ENCODE results near the gene KRT2. TPM values are rescaled to one million over a fixed set of nuclear protein-coding genes. Genes with fewer than 3 reads are reported as not detected.

Gene KRT2
- total RNA-seq, 2 experiments from 2014 or later = not detected

DNA sequence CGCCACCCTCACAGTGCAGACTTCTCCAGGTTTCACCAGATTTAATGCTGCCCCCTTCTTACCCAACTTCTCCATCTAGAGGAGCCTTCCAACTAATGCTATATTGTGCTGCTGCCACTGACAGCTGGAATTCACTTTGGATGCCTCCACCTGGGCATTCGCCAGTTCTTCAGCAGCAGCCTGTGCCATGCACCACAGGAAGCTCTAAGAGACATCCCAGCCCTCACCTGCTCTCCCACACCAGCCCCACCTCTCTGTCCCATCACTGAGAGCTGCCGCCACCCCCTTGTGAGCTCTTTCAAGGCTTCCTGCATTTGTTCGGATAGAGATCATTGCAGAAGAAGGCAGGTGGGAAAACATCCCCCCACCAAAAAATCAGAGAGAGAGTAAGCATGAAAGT, 4.6 kb upstream of the KRT2 start:
- peaks cover 55% of the 10 kb centered on the region for H3K27me3 Mint-ChIP-seq
- DNase-seq (no peak), ATAC-seq (no peak)
- H3K4me1 Mint-ChIP-seq = peaks cover 3% of the 10 kb centered on the region
- H3K36me3 Mint-ChIP-seq = no peaks in the 10 kb centered on the region
- no peak overlapping the region for H3K4me3 Mint-ChIP-seq
- CTCF ChIA-PET = no interaction called here
- H3K9me3 Mint-ChIP-seq (ENCODE audit: low read depth) = no peaks in the 10 kb centered on the region
- no peak overlapping the region for H3K27ac Mint-ChIP-seq

DNA sequence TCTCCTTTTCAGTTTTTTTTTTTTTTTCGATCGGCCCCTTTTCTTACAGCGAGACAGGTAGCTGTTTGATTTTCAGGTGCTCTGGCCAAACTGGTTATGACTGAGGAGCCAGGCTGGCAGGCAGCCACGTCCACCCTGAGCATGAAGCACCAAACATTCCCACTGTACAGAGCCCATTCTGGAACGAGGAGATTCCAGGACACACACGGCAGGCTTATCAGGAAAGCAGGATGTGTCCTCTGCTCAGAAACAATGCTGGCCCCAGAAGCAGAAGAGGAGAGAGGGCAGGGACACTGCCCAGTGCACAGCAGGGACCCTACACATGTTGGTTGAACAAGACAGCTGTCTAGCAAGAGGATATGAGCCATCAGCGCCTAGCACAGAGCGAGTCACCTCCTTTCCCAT, 3.7 kb upstream of the KRT2 start:
- no peak for DNase-seq
- peaks cover 57% of the 10 kb centered on the region for H3K27me3 Mint-ChIP-seq
- H3K27ac Mint-ChIP-seq = no peak overlapping the region
- no peak overlapping the region for H3K4me3 Mint-ChIP-seq
- H3K4me1 Mint-ChIP-seq = peaks cover 3% of the 10 kb centered on the region
- ATAC-seq = no peak
- CTCF ChIA-PET = no interaction called here
- no peaks in the 10 kb centered on the region for H3K36me3 Mint-ChIP-seq
- H3K9me3 Mint-ChIP-seq (ENCODE audit: low read depth) = no peaks in the 10 kb centered on the region

DNA sequence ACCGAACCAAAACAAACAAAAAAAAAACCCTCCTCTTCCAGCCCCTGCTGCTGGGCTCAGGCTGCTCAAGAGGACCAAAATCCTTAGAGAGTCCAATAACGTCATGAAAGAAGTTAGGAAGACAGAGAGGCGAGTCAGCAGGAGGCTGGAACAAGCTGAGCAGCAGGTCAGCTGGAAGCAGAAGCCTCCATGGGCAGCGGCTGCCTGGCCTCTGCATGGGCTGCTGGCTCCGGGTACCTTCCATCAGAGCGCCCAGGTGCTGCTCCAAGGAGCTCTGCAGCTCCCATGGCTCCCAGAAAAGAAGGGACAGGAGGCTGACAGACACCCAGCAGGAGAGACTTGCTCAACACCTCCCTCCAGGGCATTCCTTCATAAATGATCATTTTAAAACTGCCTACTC, 3.2 kb upstream of the KRT2 start:
- DNase-seq (no peak), ATAC-seq (no peak)
- Mint-ChIP-seq H3K36me3 (no peaks in the 10 kb centered on the region), H3K27ac (no peak overlapping the region), H3K9me3 (ENCODE audit: low read depth) (no peaks in the 10 kb centered on the region), H3K4me1 (peaks cover 3% of the 10 kb centered on the region), H3K4me3 (no peak overlapping the region), H3K27me3 (peaks cover 58% of the 10 kb centered on the region)
- CTCF ChIA-PET = no interaction called here

DNA sequence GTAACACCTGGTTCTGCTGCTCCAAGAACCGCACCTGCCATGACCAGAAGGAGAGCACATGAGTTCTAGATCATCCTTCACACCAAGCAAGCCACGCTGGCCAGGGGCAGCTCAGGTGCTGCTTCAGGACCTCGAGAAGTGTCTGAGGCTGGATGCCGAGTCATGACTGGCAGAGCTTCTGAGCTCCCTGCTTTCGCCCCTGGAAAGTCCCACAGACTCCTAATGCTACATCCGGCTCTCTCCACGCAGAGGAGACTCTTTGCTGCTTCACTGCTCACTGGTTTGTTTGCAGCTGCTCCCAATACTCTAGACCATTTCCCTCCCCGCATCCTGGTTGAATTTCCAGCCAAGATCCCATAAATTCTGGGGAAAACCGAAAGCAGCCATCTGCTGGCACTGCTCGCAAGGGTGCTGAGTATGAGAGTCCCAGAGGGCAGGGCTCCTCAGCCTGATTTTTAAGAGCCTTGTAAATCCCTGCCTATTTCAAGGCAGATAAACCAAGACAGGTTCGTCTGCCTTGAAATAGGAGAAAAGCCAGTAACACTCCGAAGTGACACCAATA, 1.4 kb downstream of the KRT2 start:
- no peak overlapping the region for H3K27ac Mint-ChIP-seq
- H3K4me1 Mint-ChIP-seq = peaks cover 23% of the 10 kb centered on the region
- ATAC-seq = no peak
- H3K9me3 Mint-ChIP-seq (ENCODE audit: low read depth) = no peaks in the 10 kb centered on the region
- CTCF ChIA-PET = interaction anchor here (1.1 to 2.1 kb wide), 2 partner anchors 229 to 235 kb away, joined by 3 to 4 read pairs; no protein-coding TSS in a partner anchor
- no peak overlapping the region for H3K4me3 Mint-ChIP-seq
- no peaks in the 10 kb centered on the region for H3K36me3 Mint-ChIP-seq
- H3K27me3 Mint-ChIP-seq = peaks cover 35% of the 10 kb centered on the region
- DNase-seq = peak; percentile 16

DNA sequence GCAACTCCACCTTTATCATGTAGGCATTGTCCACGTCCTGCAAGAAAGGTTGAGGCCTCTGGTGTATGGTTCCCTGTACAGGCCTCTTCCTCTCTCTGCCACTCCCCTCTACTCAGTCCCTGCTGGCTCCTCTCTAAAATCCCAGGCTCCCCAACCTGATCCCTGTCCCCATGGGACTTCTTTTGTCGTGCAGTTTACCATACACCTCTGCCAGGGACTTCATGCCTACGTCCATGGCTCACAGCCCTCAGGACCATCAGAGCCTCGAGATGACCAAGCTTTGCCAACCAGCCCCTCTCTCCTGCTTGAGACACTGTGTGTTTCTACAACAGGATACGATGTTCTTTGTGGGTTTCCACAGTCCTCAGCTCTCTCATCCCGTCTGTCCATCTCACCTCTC, 2.9 kb downstream of the KRT2 start:
- no peak for DNase-seq
- ATAC-seq = no peak
- no peaks in the 10 kb centered on the region for H3K9me3 Mint-ChIP-seq (ENCODE audit: low read depth)
- H3K4me1 Mint-ChIP-seq = peaks cover 38% of the 10 kb centered on the region
- H3K27me3 Mint-ChIP-seq = peaks cover 24% of the 10 kb centered on the region
- peaks cover 3% of the 10 kb centered on the region for H3K36me3 Mint-ChIP-seq
- H3K27ac Mint-ChIP-seq = no peak overlapping the region
- H3K4me3 Mint-ChIP-seq = no peak overlapping the region
- CTCF ChIA-PET = interaction anchor here (0.8 kb wide), 1 partner anchor 64 kb away, joined by 3 read pairs; no protein-coding TSS in a partner anchor

DNA sequence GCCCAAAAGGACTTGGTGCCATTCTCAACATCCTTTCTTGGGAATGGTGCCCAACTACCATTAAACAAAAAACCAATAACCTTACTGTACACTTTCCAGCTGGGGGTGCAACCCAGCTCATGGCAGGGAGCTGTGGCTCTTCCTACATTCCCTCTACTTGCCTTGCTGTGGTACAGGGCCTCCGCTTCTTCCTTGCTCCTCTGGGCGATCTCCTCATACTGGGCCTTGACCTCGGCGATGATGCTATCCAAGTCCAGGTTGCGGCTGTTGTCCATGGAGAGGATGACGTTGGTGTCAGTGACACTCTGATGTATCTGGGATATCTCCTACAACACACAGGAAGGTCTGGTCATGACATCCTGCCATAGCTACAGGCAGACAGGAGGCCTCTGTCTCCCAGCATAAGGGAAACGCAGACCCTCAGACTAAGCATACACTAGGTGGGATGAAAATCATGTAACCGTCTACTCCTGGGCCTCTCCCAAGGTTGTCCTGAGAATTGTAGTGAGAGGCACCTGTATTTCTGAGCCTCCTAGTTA, 3.9 kb downstream of the KRT2 start:
- Mint-ChIP-seq H3K9me3 (ENCODE audit: low read depth) (no peaks in the 10 kb centered on the region), H3K27me3 (peaks cover 16% of the 10 kb centered on the region), H3K4me1 (peaks cover 38% of the 10 kb centered on the region), H3K36me3 (peaks cover 3% of the 10 kb centered on the region), H3K4me3 (no peak overlapping the region), H3K27ac (no peak overlapping the region)
- DNase-seq (no peak), ATAC-seq (no peak)
- CTCF ChIA-PET = interaction anchor here (0.8 to 1.6 kb wide), 2 partner anchors 63 to 231 kb away, joined by 3 to 5 read pairs; no protein-coding TSS in a partner anchor

DNA sequence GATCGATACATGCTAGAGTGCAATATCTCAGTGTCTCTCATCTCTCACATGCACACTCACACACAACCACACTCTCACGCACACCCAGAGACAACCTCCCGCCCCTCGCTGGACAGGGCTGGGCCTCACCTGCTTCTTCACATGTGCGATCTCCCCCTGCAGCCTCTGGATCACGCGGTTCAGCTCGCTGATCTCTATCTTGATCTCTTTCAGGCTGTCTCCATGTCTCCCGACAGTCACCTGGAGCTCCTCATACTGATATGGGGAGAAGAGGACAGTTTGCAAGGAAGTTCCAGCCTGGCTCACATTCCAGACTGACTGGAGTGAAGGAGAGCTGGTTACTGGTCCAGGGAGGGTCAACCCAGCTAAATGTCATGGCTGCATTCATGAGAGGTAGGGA, 4.4 kb downstream of the KRT2 start:
- DNase-seq = no peak
- H3K36me3 Mint-ChIP-seq = peaks cover 3% of the 10 kb centered on the region
- H3K27ac Mint-ChIP-seq = no peak overlapping the region

DNA sequence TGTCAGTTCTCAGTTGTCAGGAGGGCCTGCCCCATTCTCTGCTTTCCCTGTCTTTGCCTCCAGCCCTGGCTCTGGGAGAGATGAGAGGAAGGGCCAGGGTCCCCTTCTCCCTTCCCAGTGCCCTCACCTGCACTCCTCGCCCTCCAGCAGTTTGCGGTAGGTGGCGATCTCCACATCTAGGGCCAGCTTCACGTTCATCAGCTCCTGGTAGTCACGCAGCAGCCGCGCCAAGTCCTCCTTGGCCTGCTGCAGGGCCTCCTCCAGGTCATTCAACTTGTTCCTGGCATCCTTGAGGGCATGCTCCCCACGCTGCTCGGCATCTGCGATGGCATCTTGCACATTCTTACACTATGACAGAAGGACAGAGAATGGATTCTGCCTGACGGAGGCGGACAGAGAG, 5.4 kb downstream of the KRT2 start:
- CTCF ChIA-PET = interaction anchor here (0.9 kb wide), 1 partner anchor 226 kb away, joined by 3 read pairs; no protein-coding TSS in a partner anchor
- Mint-ChIP-seq H3K4me1 (peaks cover 35% of the 10 kb centered on the region), H3K27ac (peak overlapping the region; percentile 94)

More for the DNA sequence above, 4.4 kb downstream of the KRT2 start:
- H3K9me3 Mint-ChIP-seq (ENCODE audit: low read depth) = no peaks in the 10 kb centered on the region
- CTCF ChIA-PET = interaction anchor here (0.9 to 1.6 kb wide), 2 partner anchors 225 to 232 kb away, joined by 3 to 5 read pairs; no protein-coding TSS in a partner anchor
- H3K4me3 Mint-ChIP-seq = no peak overlapping the region
- H3K27me3 Mint-ChIP-seq = peaks cover 11% of the 10 kb centered on the region
- ATAC-seq = no peak
- peaks cover 35% of the 10 kb centered on the region for H3K4me1 Mint-ChIP-seq

DNA sequence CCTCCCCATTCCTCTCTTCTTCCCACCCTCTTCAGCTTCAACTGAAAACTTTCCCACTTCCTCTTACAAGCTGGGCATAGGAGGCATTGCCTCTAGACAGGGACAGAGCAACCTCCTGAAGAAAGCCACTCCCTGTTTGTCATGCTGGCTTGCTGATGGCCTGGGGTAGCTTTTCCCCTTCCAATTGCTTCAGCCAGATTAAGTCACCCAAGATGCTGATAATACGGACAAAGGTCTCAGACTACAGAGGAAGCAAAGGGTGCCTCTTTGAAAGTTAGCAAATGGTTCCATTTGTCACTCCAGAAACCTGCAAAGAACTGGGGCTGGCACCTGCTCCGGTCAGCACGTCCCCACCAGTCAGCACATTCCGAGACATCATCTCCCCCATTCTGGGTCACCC, 6.0 kb downstream of the KRT2 start:
- peak overlapping the region; percentile 17 for H3K4me3 Mint-ChIP-seq
- peaks cover 35% of the 10 kb centered on the region for H3K4me1 Mint-ChIP-seq
- H3K9me3 Mint-ChIP-seq (ENCODE audit: low read depth) = no peaks in the 10 kb centered on the region
- H3K27ac Mint-ChIP-seq = peak overlapping the region; percentile 94
- CTCF ChIA-PET = interaction anchor here (1.2 to 1.6 kb wide), 4 partner anchors 13 to 239 kb away, joined by 3 to 6 read pairs (median 6); no protein-coding TSS in a partner anchor
- peaks cover 6% of the 10 kb centered on the region for H3K27me3 Mint-ChIP-seq
- peaks cover 3% of the 10 kb centered on the region for H3K36me3 Mint-ChIP-seq
- DNase-seq (no peak), ATAC-seq (peak; percentile 7)

More for the DNA sequence above, 5.4 kb downstream of the KRT2 start:
- no peak for ATAC-seq
- no peaks in the 10 kb centered on the region for H3K9me3 Mint-ChIP-seq (ENCODE audit: low read depth)
- H3K27me3 Mint-ChIP-seq = peaks cover 3% of the 10 kb centered on the region
- peaks cover 3% of the 10 kb centered on the region for H3K36me3 Mint-ChIP-seq
- no peak for DNase-seq
- H3K4me3 Mint-ChIP-seq = no peak overlapping the region

DNA sequence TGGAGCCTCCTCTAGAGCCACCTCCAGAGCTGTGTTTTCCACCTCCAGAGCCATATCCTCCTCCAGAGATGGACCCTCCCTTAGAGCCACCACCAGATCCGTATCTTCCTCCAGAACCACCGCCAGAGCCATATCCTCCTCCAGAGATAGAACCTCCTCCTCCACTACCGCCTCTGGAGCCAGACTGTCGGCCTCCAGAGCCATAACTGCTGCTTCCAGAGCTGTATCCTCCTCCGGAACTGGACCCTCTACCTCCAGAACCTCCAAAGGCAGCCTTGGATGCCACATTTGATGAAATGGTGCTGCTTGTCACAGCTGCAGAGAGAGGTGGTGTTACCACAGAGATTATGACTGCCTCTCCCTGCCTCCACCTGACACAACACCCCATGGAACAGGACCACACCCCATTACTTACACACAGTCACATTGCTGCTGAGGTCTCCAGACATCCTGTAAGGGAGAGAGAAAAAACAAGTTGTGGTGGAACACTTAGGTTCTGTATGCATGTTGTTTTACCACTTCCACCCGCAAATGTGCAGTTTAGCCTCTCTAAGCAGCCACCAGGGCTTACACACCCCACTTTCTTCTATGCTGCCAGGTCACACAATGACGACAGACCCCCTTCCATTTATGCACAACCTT, 6.8 kb downstream of the KRT2 start:
- CTCF ChIA-PET = interaction anchor here (0.9 to 1.6 kb wide), 5 partner anchors 12 to 239 kb away, joined by 3 to 6 read pairs (median 5); no protein-coding TSS in a partner anchor
- DNase-seq = peak; percentile 87

DNA sequence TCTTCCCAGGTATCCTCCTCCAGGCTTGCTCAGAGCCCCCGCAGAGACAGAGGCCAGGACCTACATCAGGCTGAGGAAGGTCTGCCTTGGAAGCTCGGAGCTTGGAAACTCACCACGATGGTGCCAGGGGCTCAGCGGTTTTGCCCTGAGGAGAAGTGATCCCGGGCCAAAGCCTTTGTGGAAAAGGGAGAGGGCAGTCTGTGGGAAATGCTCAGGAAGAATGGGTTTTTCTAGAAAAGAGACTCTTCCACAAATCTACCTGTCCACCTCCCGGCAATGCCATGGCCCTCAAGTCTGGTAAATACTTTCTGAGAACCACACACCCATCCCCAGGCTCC, 8.0 kb downstream of the KRT2 start:
- CTCF ChIA-PET = interaction anchor here (0.8 kb wide), 1 partner anchor 240 kb away, joined by 3 read pairs; no protein-coding TSS in a partner anchor

More for the DNA sequence above, 6.8 kb downstream of the KRT2 start:
- H3K27me3 Mint-ChIP-seq = peaks cover 7% of the 10 kb centered on the region
- peak overlapping the region; percentile 17 for H3K4me3 Mint-ChIP-seq
- ATAC-seq = peak; percentile 97
- peaks cover 35% of the 10 kb centered on the region for H3K4me1 Mint-ChIP-seq
- no peaks in the 10 kb centered on the region for H3K9me3 Mint-ChIP-seq (ENCODE audit: low read depth)
- H3K36me3 Mint-ChIP-seq = peaks cover 3% of the 10 kb centered on the region
- peak overlapping the region; percentile 94 for H3K27ac Mint-ChIP-seq

DNA sequence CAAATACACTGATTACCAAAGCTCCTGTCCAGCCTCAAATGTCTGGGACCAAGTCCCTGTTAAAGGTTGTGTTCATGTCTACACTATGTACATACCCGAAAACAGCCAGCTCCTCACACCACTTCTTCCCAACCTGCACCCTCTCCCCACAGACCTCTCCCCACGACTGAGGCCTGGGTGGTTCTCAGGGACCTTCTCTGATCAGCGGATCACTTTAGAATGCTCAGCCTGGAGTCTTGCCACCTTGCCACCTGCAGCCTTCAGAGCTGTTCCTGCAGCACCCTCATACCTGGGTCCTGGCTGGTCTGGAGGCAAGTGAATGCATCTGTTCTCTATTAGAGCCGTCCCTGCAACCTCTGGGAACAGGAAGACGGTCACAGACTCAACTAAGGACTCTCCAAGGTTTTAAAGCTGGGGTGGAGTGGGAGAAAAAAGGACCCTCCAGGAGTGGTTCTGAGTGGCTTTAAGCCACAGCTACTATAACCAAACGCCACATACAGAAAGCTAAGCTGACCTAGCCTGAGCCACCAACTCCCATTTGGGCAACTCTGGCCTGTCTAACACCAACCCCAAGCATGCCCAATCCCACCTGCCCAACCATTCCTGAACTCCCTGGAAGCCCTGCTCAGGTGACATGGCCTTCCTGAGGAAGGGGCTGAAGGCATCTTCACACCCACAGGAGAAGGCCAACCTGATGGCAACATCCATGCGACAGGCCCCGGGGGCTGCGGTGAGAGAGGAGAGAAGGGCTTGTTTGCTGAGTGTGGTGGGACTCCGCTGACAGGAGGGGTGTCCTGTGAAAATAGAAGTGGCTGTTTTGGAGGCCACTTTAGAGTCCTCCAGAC, 8.6 kb downstream of the KRT2 start:
- ATAC-seq (no peak), DNase-seq (peak; percentile 32)
- Mint-ChIP-seq H3K27me3 (peaks cover 15% of the 10 kb centered on the region), H3K4me3 (no peak overlapping the region), H3K4me1 (peaks cover 29% of the 10 kb centered on the region), H3K9me3 (ENCODE audit: low read depth) (no peaks in the 10 kb centered on the region), H3K27ac (no peak overlapping the region), H3K36me3 (peaks cover 3% of the 10 kb centered on the region)
- CTCF ChIA-PET = interaction anchor here (0.8 to 1.4 kb wide), 2 partner anchors 227 to 241 kb away, joined by 3 read pairs; no protein-coding TSS in a partner anchor

More for the DNA sequence above, 8.0 kb downstream of the KRT2 start:
- Mint-ChIP-seq H3K36me3 (peaks cover 3% of the 10 kb centered on the region), H3K4me1 (peaks cover 32% of the 10 kb centered on the region), H3K27ac (no peak overlapping the region), H3K4me3 (no peak overlapping the region), H3K9me3 (ENCODE audit: low read depth) (no peaks in the 10 kb centered on the region), H3K27me3 (peaks cover 11% of the 10 kb centered on the region)
- DNase-seq (no peak), ATAC-seq (no peak)

DNA sequence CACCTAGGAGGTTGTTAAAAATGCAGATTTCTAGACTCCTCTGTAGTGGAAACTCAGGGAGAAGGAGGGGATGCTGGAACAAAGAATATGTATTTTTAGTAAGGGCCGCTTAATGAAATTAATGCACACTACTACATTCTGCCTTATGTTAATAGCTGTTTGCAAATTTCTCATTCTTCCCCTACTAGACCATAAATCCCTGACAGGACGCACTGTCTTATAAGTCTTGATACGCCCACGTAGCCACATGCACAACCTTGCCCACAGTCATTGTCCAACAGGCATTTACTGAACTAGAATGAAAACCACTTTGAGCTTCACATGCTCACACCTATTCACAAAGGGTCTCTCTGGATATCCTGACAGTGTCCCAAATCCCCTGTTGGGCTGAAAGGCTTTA, 10.5 kb downstream of the KRT2 start:
- ATAC-seq (no peak), DNase-seq (no peak)
- H3K4me1 Mint-ChIP-seq = peaks cover 25% of the 10 kb centered on the region
- CTCF ChIA-PET = no interaction called here
- H3K9me3 Mint-ChIP-seq (ENCODE audit: low read depth) = no peaks in the 10 kb centered on the region
- H3K27me3 Mint-ChIP-seq = peaks cover 22% of the 10 kb centered on the region
- no peak overlapping the region for H3K4me3 Mint-ChIP-seq
- H3K36me3 Mint-ChIP-seq = peaks cover 3% of the 10 kb centered on the region
- H3K27ac Mint-ChIP-seq = no peak overlapping the region
